Cardiac fibroblast (primary cell): Measurements from ENCODE around the gene WNK2.

Source experiments
- DNase-seq, 2 donors: peaks; one replicate each; pipeline versions ENCODE4 v3.0.0 to v3.0.0-alpha.2; 2010; ENCODE audit warnings: low read depth in 2 of 2
- H3K4me3 ChIP-seq, 2 donors: replicated peaks in 1 of 2; 1 replicate in 1 of 2; 2 replicates in 1 of 2; pipeline ENCODE4 v1.5.1; 2011; ENCODE audit warnings: low read depth in 2 of 2, low read length in 2 of 2, mild to moderate bottlenecking in 2 of 2, moderate library complexity in 1 of 2
- TF ChIP-seq, protein P1 (sequence below): IDR thresholded peaks from one replicate; pipeline ENCODE4 v1.5.1; 2011; ENCODE audit warnings: low read depth, mild to moderate bottlenecking, low read length, inconsistent platforms

Gene WNK2

DNA sequence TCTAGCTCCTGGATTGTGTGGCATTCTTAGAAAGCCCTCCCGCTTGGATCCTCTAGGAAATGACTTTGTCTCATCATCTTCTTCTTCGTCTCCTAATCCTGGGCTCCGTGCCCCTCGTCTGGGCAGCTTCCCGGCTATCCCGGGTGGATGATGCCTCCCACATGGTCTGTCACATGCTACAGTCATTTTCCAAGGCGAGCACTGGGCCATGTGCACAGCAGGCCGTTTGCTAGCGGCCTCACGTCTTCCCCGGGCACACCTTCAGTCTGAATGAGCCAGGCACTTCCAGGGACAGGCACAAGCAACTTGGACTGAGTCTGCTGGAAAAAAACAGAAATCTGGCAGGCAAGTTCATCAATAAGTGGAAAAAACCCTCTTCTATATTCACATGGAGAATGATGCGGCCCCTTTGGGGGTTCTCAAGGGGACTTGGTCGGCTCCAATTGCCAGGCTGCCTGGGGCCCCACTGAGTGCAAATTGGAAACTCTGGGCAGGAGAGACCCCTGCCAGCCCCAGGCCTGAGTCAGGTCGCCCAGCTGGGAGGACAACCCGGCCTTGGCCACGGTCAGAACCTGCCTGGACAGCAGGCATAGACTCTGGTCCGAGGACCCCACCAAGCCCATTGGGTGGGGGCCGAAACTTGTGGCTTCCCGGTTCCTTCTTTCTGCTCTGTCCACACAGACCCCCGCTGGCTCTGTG is 11.1 kb upstream of the WNK2 start:
- H3K4me3 ChIP-seq: no peak overlapping the region
- TF ChIP-seq, protein P1, sequence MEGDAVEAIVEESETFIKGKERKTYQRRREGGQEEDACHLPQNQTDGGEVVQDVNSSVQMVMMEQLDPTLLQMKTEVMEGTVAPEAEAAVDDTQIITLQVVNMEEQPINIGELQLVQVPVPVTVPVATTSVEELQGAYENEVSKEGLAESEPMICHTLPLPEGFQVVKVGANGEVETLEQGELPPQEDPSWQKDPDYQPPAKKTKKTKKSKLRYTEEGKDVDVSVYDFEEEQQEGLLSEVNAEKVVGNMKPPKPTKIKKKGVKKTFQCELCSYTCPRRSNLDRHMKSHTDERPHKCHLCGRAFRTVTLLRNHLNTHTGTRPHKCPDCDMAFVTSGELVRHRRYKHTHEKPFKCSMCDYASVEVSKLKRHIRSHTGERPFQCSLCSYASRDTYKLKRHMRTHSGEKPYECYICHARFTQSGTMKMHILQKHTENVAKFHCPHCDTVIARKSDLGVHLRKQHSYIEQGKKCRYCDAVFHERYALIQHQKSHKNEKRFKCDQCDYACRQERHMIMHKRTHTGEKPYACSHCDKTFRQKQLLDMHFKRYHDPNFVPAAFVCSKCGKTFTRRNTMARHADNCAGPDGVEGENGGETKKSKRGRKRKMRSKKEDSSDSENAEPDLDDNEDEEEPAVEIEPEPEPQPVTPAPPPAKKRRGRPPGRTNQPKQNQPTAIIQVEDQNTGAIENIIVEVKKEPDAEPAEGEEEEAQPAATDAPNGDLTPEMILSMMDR: no peak
- DNase-seq: no peak

DNA sequence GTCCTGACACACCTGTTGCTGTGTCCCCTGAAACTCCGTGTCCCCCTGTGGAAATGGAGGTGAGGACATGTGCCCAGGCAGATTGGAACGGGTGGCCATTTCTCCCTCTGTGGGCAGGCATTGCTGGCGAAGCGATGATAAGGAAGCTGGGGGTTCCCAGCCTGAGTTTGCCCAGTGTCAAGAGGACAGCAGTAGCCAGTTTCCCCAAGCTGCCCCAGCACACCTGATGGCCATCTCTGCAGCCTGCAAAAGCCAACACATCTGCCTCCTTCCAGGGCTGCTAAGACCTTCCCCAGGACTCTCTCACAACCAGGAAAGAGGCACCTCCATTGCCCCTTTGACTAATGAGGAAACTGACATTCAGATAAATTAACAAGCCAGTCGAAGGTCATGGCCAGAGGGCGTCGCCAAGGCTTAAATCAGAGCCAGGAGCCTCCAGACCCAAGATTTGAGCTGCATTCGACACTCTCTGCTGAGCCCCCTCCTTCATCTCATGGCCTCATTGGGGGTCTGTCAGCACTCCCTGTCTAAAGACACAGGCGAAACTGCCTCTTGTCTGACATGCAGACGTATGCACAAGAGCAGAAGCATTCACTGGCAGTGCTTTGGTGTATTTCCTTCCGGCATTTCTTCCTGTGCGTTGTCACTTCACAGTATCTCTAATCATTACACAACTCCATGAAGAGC is 10.4 kb upstream of the WNK2 start:
- peak in 1 of 2 donors; percentile 48 for DNase-seq
- H3K4me3 ChIP-seq: no peak overlapping the region
- TF ChIP-seq, protein P1: no peak

DNA sequence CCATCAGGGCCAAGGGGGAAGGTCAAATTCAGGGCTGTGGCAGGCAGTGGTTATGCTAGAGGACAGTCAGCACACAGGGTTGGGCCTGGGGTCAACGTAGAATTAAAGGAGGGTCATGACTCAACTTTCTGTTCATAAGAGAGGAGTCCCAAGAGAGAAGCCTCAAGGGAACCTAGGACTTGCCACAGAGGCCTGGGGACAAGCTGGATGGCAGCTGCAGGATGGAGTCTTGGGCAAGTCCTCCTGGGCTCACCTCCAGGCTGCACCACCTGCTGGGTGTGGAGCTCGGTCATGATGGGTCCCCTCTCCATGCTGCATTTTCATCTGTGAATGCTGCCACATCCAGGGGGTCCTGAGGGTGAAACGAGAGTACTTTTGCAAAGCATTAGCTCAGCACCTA is 9.0 kb upstream of the WNK2 start:
- no peak overlapping the region for H3K4me3 ChIP-seq
- no peak for DNase-seq
- TF ChIP-seq, protein P1: no peak

DNA sequence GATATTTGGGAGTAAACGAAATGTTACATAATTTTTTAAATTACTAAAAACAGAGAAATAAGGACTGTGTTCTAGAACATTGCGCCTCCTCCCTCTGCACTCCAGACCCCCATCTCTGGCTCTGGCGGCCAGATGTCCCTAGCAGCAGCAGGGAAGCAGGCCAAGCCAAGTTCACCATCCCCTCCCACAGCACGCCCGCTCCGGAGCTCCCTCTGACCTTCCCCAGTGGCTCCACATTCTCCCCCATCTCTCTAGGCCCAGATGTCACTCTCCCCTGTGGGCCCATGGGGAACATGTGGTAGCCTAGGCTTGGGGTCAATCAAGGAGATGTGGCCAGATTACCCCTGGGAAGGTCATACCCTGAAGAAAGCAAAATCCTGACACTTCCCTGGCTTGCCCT is 6.3 kb upstream of the WNK2 start:
- no peak for DNase-seq
- TF ChIP-seq, protein P1: no peak
- H3K4me3 ChIP-seq: no peak overlapping the region

DNA sequence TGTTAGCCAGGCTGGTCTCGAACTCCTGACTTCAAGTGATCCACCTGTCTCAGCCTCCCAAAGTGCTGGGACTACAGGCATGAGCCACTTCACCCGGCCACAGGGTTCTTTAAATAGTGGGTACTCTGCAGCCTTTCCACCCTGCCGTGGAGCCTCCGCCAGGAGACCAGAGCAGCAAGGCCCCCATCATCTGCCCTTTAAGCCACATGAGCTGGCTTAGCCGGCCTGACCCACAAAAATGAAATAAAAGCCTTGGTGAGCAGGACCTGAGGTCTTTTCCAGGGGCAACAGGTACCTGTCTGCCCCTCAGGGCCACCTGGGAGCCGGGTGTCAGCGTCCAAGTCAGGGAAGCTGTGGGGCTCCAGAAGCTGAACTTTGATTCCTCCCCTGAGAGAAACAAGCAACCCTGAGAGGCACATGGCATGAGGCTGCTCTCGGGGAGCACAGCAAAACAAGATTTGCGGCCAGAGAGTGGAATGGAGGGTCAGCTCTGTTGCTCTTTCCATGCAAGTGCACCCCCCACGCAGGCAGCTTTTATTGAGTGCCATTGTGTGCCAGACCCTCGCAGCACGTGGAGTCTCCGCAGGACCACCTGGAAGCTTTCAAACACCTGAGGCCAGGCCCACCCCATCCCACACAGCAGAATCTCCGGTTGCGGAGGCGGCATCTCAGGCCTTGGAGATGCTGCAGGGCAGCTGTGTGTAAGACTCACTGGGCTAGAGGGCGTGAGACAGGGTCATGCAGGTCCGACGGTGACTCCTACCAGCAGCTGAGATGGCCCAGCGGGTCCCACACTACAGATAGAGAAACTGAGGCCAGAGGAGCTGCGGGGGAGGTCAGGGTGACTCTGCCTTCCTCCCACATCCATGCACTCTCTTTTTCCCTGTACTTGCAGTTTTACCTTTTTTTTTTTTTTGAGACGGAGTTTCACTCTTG is 4.8 kb upstream of the WNK2 start:
- no peak overlapping the region for H3K4me3 ChIP-seq
- DNase-seq: no peak
- TF ChIP-seq, protein P1: no peak

DNA sequence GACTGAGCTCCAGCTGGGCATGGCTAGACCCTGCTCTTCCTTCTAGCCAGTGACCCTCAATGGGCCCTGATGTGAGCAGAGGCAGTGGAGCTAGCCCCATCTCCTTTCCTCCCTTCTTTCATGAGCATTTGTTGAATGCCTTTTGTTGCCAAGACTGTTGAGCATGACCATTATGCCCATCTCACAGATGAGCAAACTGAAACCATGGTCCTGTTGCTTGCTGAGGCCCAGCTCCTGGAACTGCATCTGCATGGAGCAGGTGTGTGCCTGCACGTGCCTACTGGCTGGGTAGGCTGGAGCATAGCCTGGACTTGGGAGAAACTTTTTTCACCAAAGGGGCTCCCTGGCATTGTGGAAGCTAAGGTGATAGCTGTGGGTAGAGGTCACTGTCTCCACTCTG is 3.0 kb upstream of the WNK2 start:
- TF ChIP-seq, protein P1: no peak
- DNase-seq: no peak
- H3K4me3 ChIP-seq: no peak overlapping the region
